GM12878 (cell line): ENCODE data around the gene NEK8. TPM values are rescaled to one million over a fixed set of nuclear protein-coding genes. Genes with fewer than 3 reads are reported as not detected.

ENCODE experiments used
- ATAC-seq: fragments of 200-7000 bp; cut with Tn5 transposase; 3 replicates; pipeline ENCODE4 v1.9.1; 2020; ENCODE audit warnings: mild to moderate bottlenecking, moderate library complexity
- BruUV-seq: library from RNA; stranded (reverse); fragments of 400-500 nt; replicated peaks from 2 replicates; lab custom pipeline; 2021; lab: Mats Ljungman, UMichigan
- CTCF ChIA-PET: fragments of 300-600 bp; sonication (Branson Sonifier 250); formaldehyde crosslinking; extraction: SDS; loops from one replicate; lab custom pipeline; 2021; ENCODE audit warnings: inconsistent platforms; lab: Yijun Ruan, JAX
- POLR2A ChIA-PET: fragments of 350-600 bp; formaldehyde crosslinking; extraction: SDS; loops from one replicate; lab custom pipeline; 2021; ENCODE audit warnings: inconsistent platforms; lab: Charles Lee
- RAD21 ChIA-PET: fragments of 300-600 bp; sonication (Branson Sonifier 250); formaldehyde crosslinking; loops from one replicate; lab custom pipeline; 2023; ENCODE audit warnings: antibody characterized with exemption; ENCODE audit not compliant: unreplicated experiment; lab: Charles Lee
- SMC1A ChIA-PET: fragments of 300-600 bp; sonication (Branson Sonifier 250); formaldehyde crosslinking; loops from one replicate; lab custom pipeline; 2023; ENCODE audit not compliant: unreplicated experiment, uncharacterized antibody; lab: Charles Lee
- DNase-seq: peaks from one replicate; pipeline ENCODE4 v3.0.0-alpha.2; 2011; ENCODE audit warnings: low read depth, low spot score
- FAIRE-seq: peaks from 3 replicates; lab custom pipeline; 2011; peaks lifted over from hg19 to GRCh38; lab: Jason Lieb, UNC
- H2AFZ ChIP-seq: 2 replicates; pipeline ENCODE4 v1.6.0; 2011; ENCODE audit warnings: low read depth, low read length, control low read depth; ENCODE audit not compliant: control insufficient read depth
- H3K27ac ChIP-seq: 2 replicates; pipeline ENCODE4 v1.5.1; 2011; ENCODE audit warnings: control low read depth; ENCODE audit not compliant: control insufficient read depth, insufficient read depth
- H3K27me3 ChIP-seq, 2 experiments: replicated peaks in 1 of 2; 2 replicates each; pipeline versions ENCODE4 v1.6.0 to v1.6.1; 2011; ENCODE audit warnings: low read length in 1 of 2; ENCODE audit not compliant: control insufficient read depth in 2 of 2, insufficient read depth in 2 of 2
- H3K36me3 ChIP-seq, 2 experiments: 2 replicates each; pipeline ENCODE4 v1.5.1; 2011; ENCODE audit warnings: low read length in 1 of 2; ENCODE audit not compliant: control insufficient read depth in 2 of 2, insufficient read depth in 2 of 2
- H3K4me1 ChIP-seq: 2 replicates; pipeline ENCODE4 v1.6.1; 2011; ENCODE audit warnings: mild to moderate bottlenecking, low read length, moderate library complexity, mixed read lengths; ENCODE audit not compliant: control insufficient read depth, insufficient read depth
- H3K4me2 ChIP-seq: 2 replicates; pipeline ENCODE4 v1.6.0; 2011; ENCODE audit warnings: control low read depth; ENCODE audit not compliant: control insufficient read depth, insufficient read depth
- H3K4me3 ChIP-seq: fragments of 200-600 bp; sonication (generic); 2 replicates; pipeline ENCODE4 v1.5.1; 2016
- H3K79me2 ChIP-seq: 2 replicates; pipeline ENCODE4 v1.6.0; 2011; ENCODE audit warnings: low read length; ENCODE audit not compliant: control insufficient read depth, insufficient read depth
- H3K9ac ChIP-seq: 2 replicates; pipeline ENCODE4 v1.8.0; 2011; ENCODE audit warnings: low read length, control low read depth, mixed read lengths; ENCODE audit not compliant: control insufficient read depth, insufficient read depth
- H3K9me3 ChIP-seq: replicated peaks from 3 replicates; pipeline ENCODE4 v1.5.1; 2011; ENCODE audit warnings: mild to moderate bottlenecking, low read length; ENCODE audit not compliant: control insufficient read depth, insufficient read depth
- H4K20me1 ChIP-seq: 2 replicates; pipeline ENCODE4 v1.6.0; 2011; ENCODE audit not compliant: control insufficient read depth, insufficient read depth
- BACH1 ChIP-seq: fragments of 450-650 bp; IDR thresholded peaks from 2 replicates; pipeline ENCODE4 v1.6.1; 2017; ENCODE audit warnings: mild to moderate bottlenecking, borderline replicate concordance
- CHD2 ChIP-seq: IDR thresholded peaks from 2 replicates; pipeline ENCODE4 v1.6.1; 2011; ENCODE audit warnings: low read depth, low read length, improper control_type of control experiment, borderline replicate concordance
- EP300 ChIP-seq, 2 experiments: fragments of 150-350 bp in 1 of 2; IDR thresholded peaks; 2 replicates each; pipeline ENCODE4 v1.6.1; 2011 to 2012; ENCODE audit warnings: low read depth in 2 of 2, low read length in 2 of 2, borderline replicate concordance in 1 of 2, improper control_type of control experiment in 1 of 2, inconsistent platforms in 1 of 2; ENCODE audit not compliant: control insufficient read depth in 1 of 2
- ESRRA ChIP-seq: IDR thresholded peaks from 2 replicates; pipeline ENCODE4 v1.6.1; 2012; ENCODE audit warnings: mild to moderate bottlenecking, low read length, improper control_type of control experiment
- GATAD2B ChIP-seq: fragments of 450-650 bp; conservative IDR thresholded peaks from 2 replicates; pipeline ENCODE4 v1.6.1; 2017; ENCODE audit warnings: low read depth, mild to moderate bottlenecking, moderate library complexity
- HCFC1 ChIP-seq: fragments of 150-350 bp; IDR thresholded peaks from 2 replicates; pipeline ENCODE4 v1.6.1; 2014; ENCODE audit warnings: low read length
- NR2F1 ChIP-seq: fragments of 450-650 bp; conservative IDR thresholded peaks from 2 replicates; pipeline ENCODE4 v1.6.1; 2017; ENCODE audit warnings: mild to moderate bottlenecking
- PAX8 ChIP-seq: fragments of 450-650 bp; IDR thresholded peaks from 2 replicates; pipeline ENCODE4 v1.6.1; 2017; ENCODE audit warnings: mild to moderate bottlenecking, moderate library complexity
- RBBP5 ChIP-seq: fragments of 200-600 bp; sonication (generic); conservative IDR thresholded peaks from 2 replicates; pipeline ENCODE4 v1.6.1; 2016
- TBL1XR1 ChIP-seq: IDR thresholded peaks from 2 replicates; pipeline ENCODE4 v1.6.1; 2012; ENCODE audit warnings: low read depth, low read length, improper control_type of control experiment
- WGBS: methylation state at CpG from one replicate; pipeline ENCODE4 v1.1.6; 2016; ENCODE audit warnings: low lambda C conversion rate; ENCODE audit not compliant: insufficient replicate concordance, insufficient coverage; ENCODE audit errors: missing lambda C conversion rate; 5-methylcytosine and 5-hydroxymethylcytosine counted together
- in situ Hi-C: fragments of 300-500 bp; cut with MboI; formaldehyde crosslinking; loops from 9 replicates; pipeline ENCODE4 v1.14.3; 2018; ENCODE audit warnings: mixed read lengths
- intact Hi-C: fragments of 100-400 bp; cut with micrococcal nuclease; formaldehyde crosslinking; loops from one replicate; pipeline ENCODE4 v1.14.2; 2022; ENCODE audit not compliant: unreplicated experiment
- polyA plus RNA-seq, 11 experiments: library from polyadenylated mRNA; depleted of rRNA in 4 of 11; unstranded in 6 of 11; stranded (reverse) in 5 of 11; fragments of >200 nt; fragmentation: Nextera tagmentation in 4 of 11; fragmentation: Illumina TruSeq in 1 of 11; extraction: Ambion mirVana in 4 of 11; extraction: Trizol in 1 of 11; gene quantifications; 1 replicate in 1 of 11; 2 replicates in 10 of 11; pipeline versions ENCODE4 v1.2.1 to v1.2.3, GENCODE V29; 2011 to 2016; ENCODE audit warnings: inconsistent platforms in 2 of 11, missing spikeins in 2 of 11, low read depth in 1 of 11
- total RNA-seq, 4 experiments: library from RNA; depleted of rRNA in 3 of 4; stranded (reverse); fragments of >200 nt in 3 of 4; fragmentation: Illumina TruSeq in 1 of 4; extraction: Trizol in 1 of 4; gene quantifications; 2 replicates each; pipeline versions ENCODE4 v1.2.1 to v1.2.3, GENCODE V29; 2013 to 2021
- TF ChIP-seq, protein P1 (sequence below): IDR thresholded peaks from 2 replicates; pipeline ENCODE4 v1.6.1; 2011; ENCODE audit warnings: borderline replicate concordance, low read depth, mild to moderate bottlenecking, moderate library complexity, low read length; ENCODE audit not compliant: insufficient read depth, poor library complexity, severe bottlenecking
- TF ChIP-seq, protein P2 (sequence below): IDR thresholded peaks from 2 replicates; pipeline ENCODE4 v1.6.1; 2012; ENCODE audit warnings: mild to moderate bottlenecking, low read depth, low read length
- TF ChIP-seq, protein P3 (sequence below): fragments of 450-650 bp; IDR thresholded peaks from 2 replicates; pipeline ENCODE4 v1.6.1; 2017; ENCODE audit warnings: mild to moderate bottlenecking, moderate library complexity
- TF ChIP-seq, protein P4 (sequence below): IDR thresholded peaks from 2 replicates; pipeline ENCODE4 v1.6.1; 2011; ENCODE audit warnings: low read depth, mild to moderate bottlenecking, low read length, moderate library complexity, borderline replicate concordance; ENCODE audit errors: extremely low read depth

Gene NEK8
- total and polyA plus RNA-seq, 10 of the 15 experiments (the other 5 are each of a cell fraction or from before 2014, with no cell fraction given), result 2.3 to 14.3 (median 9.4) TPM

DNA sequence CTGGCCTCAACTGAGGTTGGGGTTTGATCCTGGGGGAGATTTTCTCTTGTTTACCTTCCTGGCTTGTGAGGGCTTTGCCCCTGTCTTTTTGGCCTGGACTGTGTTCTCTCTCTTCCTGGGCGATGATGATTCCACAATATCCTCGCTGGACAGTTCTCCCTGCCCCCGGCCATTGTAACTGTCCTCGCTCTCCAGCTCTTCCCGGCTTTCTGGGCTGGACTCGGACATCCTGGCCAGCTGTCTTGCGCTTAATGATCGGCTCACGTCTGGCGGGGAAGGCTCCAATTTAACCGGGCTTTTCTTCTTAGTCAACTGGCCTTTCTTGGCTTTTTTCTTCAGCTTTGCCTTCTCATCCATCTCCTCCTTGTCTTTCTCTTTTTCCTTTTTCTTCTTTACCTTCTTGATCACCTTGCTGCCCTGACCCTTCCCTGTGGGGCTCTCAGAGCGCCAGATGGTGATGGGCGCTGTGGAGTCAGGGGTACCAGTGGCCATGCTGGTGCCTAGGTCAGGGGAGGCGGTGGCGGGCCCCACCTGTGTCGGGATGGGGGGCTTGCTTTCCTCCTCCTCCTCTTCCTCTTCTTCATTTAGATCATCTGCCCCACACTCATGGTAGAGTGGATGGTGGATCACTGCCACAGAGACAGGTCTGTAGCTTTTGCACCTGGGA lies 24.9 kb upstream of the NEK8 start:
- 97% methylated on average over 16 of the region's 16 CpGs for WGBS
- ChIA-PET CTCF (interaction anchor here (1.7 kb wide), 1 partner anchor 57 kb away, joined by 9 read pairs; no protein-coding TSS in a partner anchor), RAD21 (no interaction called here), SMC1A (no interaction called here), POLR2A (interaction anchor here (1.1 kb wide), 1 partner anchor 110 kb away, joined by 3 read pairs; no protein-coding TSS in a partner anchor)
- in situ Hi-C loops (no loop called here), intact Hi-C loops (no loop called here)
- Histone ChIP-seq H3K9ac (no peak overlapping the region), H2AFZ (no peak overlapping the region), H3K4me1 (no peaks in the 10 kb centered on the region), H3K79me2 (no peaks in the 10 kb centered on the region), H3K9me3 (no peaks in the 10 kb centered on the region), H3K27ac (no peak overlapping the region), H4K20me1 (no peaks in the 10 kb centered on the region), H3K4me3 (no peak overlapping the region), H3K27me3 (no peaks in the 10 kb centered on the region), H3K36me3 (peaks cover 10 to 35% of the 10 kb centered on the region in 2 experiments; a peak in 3 of 4 replicates), H3K4me2 (no peak overlapping the region)
- DNase-seq (no peak), ATAC-seq (no peak), FAIRE-seq (no peak)
- no TSS peak for BruUV-seq
- no peak for TF ChIP-seq ESRRA
- TF ChIP-seq NR2F1, result no peak
- no peak for TF ChIP-seq RBBP5
- TF ChIP-seq PAX8, result no peak
- TF ChIP-seq EP300 (IDR thresholded peaks at IDR 0.05; ENCODE audit: borderline replicate concordance in 1 of 2, control insufficient read depth in 1 of 2, low read depth in 2 of 2, low read length in 2 of 2), result no peak
- TF ChIP-seq, protein P1, sequence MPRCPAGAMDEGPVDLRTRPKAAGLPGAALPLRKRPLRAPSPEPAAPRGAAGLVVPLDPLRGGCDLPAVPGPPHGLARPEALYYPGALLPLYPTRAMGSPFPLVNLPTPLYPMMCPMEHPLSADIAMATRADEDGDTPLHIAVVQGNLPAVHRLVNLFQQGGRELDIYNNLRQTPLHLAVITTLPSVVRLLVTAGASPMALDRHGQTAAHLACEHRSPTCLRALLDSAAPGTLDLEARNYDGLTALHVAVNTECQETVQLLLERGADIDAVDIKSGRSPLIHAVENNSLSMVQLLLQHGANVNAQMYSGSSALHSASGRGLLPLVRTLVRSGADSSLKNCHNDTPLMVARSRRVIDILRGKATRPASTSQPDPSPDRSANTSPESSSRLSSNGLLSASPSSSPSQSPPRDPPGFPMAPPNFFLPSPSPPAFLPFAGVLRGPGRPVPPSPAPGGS, result no peak
- no peak for TF ChIP-seq CHD2
- no peak for TF ChIP-seq TBL1XR1
- TF ChIP-seq GATAD2B, result no peak
- no peak for TF ChIP-seq BACH1
- TF ChIP-seq, protein P2, sequence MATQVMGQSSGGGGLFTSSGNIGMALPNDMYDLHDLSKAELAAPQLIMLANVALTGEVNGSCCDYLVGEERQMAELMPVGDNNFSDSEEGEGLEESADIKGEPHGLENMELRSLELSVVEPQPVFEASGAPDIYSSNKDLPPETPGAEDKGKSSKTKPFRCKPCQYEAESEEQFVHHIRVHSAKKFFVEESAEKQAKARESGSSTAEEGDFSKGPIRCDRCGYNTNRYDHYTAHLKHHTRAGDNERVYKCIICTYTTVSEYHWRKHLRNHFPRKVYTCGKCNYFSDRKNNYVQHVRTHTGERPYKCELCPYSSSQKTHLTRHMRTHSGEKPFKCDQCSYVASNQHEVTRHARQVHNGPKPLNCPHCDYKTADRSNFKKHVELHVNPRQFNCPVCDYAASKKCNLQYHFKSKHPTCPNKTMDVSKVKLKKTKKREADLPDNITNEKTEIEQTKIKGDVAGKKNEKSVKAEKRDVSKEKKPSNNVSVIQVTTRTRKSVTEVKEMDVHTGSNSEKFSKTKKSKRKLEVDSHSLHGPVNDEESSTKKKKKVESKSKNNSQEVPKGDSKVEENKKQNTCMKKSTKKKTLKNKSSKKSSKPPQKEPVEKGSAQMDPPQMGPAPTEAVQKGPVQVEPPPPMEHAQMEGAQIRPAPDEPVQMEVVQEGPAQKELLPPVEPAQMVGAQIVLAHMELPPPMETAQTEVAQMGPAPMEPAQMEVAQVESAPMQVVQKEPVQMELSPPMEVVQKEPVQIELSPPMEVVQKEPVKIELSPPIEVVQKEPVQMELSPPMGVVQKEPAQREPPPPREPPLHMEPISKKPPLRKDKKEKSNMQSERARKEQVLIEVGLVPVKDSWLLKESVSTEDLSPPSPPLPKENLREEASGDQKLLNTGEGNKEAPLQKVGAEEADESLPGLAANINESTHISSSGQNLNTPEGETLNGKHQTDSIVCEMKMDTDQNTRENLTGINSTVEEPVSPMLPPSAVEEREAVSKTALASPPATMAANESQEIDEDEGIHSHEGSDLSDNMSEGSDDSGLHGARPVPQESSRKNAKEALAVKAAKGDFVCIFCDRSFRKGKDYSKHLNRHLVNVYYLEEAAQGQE, result no peak
- TF ChIP-seq, protein P3, sequence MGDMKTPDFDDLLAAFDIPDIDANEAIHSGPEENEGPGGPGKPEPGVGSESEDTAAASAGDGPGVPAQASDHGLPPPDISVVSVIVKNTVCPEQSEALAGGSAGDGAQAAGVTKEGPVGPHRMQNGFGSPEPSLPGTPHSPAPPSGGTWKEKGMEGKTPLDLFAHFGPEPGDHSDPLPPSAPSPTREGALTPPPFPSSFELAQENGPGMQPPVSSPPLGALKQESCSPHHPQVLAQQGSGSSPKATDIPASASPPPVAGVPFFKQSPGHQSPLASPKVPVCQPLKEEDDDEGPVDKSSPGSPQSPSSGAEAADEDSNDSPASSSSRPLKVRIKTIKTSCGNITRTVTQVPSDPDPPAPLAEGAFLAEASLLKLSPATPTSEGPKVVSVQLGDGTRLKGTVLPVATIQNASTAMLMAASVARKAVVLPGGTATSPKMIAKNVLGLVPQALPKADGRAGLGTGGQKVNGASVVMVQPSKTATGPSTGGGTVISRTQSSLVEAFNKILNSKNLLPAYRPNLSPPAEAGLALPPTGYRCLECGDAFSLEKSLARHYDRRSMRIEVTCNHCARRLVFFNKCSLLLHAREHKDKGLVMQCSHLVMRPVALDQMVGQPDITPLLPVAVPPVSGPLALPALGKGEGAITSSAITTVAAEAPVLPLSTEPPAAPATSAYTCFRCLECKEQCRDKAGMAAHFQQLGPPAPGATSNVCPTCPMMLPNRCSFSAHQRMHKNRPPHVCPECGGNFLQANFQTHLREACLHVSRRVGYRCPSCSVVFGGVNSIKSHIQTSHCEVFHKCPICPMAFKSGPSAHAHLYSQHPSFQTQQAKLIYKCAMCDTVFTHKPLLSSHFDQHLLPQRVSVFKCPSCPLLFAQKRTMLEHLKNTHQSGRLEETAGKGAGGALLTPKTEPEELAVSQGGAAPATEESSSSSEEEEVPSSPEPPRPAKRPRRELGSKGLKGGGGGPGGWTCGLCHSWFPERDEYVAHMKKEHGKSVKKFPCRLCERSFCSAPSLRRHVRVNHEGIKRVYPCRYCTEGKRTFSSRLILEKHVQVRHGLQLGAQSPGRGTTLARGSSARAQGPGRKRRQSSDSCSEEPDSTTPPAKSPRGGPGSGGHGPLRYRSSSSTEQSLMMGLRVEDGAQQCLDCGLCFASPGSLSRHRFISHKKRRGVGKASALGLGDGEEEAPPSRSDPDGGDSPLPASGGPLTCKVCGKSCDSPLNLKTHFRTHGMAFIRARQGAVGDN, result no peak
- TF ChIP-seq HCFC1, result no peak
- TF ChIP-seq, protein P4, sequence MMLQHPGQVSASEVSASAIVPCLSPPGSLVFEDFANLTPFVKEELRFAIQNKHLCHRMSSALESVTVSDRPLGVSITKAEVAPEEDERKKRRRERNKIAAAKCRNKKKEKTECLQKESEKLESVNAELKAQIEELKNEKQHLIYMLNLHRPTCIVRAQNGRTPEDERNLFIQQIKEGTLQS, result no peak
